ENCODE data around the gene ARG2. TPM values are rescaled to one million over a fixed set of nuclear protein-coding genes. Genes with fewer than 3 reads are reported as not detected.

ARG2 gene
- total and polyA plus RNA-seq, 2 donors (not counting 1 experiment from before 2014, with no cell fraction given): 0.33 to 1.8 TPM

DNA sequence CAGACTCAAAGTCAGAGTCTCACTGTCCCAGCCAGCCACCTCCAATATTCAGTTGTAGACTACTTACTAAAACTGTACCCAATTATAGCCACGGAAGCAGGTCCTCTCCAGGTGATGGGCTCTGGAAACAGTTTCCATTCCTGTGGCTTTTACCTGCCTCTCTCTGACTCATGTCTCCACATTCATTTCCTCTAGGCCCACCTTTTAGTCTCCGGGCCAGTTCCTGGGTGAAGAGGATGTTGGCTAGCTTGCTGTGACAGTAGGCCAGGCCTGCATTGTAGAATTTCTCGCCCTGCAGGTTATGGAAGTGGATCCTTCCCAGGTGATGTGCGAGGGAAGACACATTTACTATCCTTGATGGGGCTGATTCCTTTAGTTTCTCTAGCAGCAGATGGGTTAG, 70.3 kb downstream of the ARG2 start:
- no peak overlapping the region for H2AFZ ChIP-seq (ENCODE audit: insufficient read depth, low read depth, low read length, poor library complexity, severe bottlenecking)
- 100% methylated on average over 1 of the region's 4 CpGs for WGBS (ENCODE audit: insufficient coverage)
- intact Hi-C loops (cut with micrococcal nuclease): loop anchor here (10.0 kb wide), 1 partner anchor 1705 kb away; the partner anchor contains the start of genes ERH and SLC39A9
- peaks cover 6 to 7% of the 10 kb centered on the region in 2 donors for H3K4me1 ChIP-seq (ENCODE audit: control insufficient read depth in 2 of 2, insufficient read depth in 2 of 2, low read length in 2 of 2)
- no peak overlapping the region for H3K4me3 Mint-ChIP-seq
- H3K79me2 ChIP-seq (ENCODE audit: control insufficient read depth, insufficient read depth, low read length): peaks cover 25% of the 10 kb centered on the region
- peaks cover 9% of the 10 kb centered on the region for H3K4me1 Mint-ChIP-seq
- no peaks in the 10 kb centered on the region for H4K20me1 ChIP-seq (ENCODE audit: control insufficient read depth, insufficient read depth, low read length, poor library complexity, severe bottlenecking)
- peaks cover 0 to 54% of the 10 kb centered on the region in 2 experiments for H3K36me3 ChIP-seq (replicated peaks in 1 of 2; ENCODE audit: control extremely low read depth in 1 of 2, control insufficient read depth in 1 of 2, extremely low read depth in 1 of 2, insufficient read depth in 2 of 2, low read length in 1 of 2)
- no peak overlapping the region for H3K27ac ChIP-seq (ENCODE audit: low read length in 2 of 2)
- H3K9ac ChIP-seq (ENCODE audit: low read length): no peak overlapping the region
- ATAC-seq (ENCODE audit: low read depth) (no peak), DNase-seq (no peak)
- TF ChIP-seq, protein P1, sequence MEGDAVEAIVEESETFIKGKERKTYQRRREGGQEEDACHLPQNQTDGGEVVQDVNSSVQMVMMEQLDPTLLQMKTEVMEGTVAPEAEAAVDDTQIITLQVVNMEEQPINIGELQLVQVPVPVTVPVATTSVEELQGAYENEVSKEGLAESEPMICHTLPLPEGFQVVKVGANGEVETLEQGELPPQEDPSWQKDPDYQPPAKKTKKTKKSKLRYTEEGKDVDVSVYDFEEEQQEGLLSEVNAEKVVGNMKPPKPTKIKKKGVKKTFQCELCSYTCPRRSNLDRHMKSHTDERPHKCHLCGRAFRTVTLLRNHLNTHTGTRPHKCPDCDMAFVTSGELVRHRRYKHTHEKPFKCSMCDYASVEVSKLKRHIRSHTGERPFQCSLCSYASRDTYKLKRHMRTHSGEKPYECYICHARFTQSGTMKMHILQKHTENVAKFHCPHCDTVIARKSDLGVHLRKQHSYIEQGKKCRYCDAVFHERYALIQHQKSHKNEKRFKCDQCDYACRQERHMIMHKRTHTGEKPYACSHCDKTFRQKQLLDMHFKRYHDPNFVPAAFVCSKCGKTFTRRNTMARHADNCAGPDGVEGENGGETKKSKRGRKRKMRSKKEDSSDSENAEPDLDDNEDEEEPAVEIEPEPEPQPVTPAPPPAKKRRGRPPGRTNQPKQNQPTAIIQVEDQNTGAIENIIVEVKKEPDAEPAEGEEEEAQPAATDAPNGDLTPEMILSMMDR (IDR thresholded peaks at IDR 0.05): no peak
- no peak for TF ChIP-seq EZH2 (IDR thresholded peaks at IDR 0.05; ENCODE audit: borderline replicate concordance, insufficient read depth, low read depth, low read length, poor library complexity, severe bottlenecking)
- no peak overlapping the region for H3K4me2 ChIP-seq (replicated peaks; ENCODE audit: low read depth, low read length, poor library complexity, severe bottlenecking)
- no peaks in the 10 kb centered on the region for H3K27me3 Mint-ChIP-seq
- H3K9me3 ChIP-seq (ENCODE audit: control extremely low read depth in 1 of 3, control insufficient read depth in 2 of 3, insufficient read depth in 1 of 3, low read length in 2 of 3): no peaks in the 10 kb centered on the region
- no peak overlapping the region for H3K27ac Mint-ChIP-seq
- no peak overlapping the region for H3K4me3 ChIP-seq (ENCODE audit: control extremely low read depth in 1 of 5, extremely low read depth in 1 of 5, insufficient read depth in 1 of 5, low read depth in 2 of 5, low read length in 4 of 5)
- CTCF ChIA-PET: interaction anchor here (0.7 to 1.3 kb wide), 3 partner anchors 12 to 106 kb away, joined by 3 to 4 read pairs (median 3); no protein-coding TSS in a partner anchor
- no peaks in the 10 kb centered on the region for H3K9me3 Mint-ChIP-seq (ENCODE audit: insufficient read depth)
- POLR2A ChIA-PET: interaction anchor here (1.6 kb wide), 1 partner anchor 70 kb away, joined by 3 read pairs; no protein-coding TSS in a partner anchor
- H3K27me3 ChIP-seq (replicated peaks in 1 of 4; ENCODE audit: control extremely low read depth in 1 of 4, control insufficient read depth in 3 of 4, insufficient read depth in 4 of 4, low read length in 3 of 4): no peaks in the 10 kb centered on the region

DNA sequence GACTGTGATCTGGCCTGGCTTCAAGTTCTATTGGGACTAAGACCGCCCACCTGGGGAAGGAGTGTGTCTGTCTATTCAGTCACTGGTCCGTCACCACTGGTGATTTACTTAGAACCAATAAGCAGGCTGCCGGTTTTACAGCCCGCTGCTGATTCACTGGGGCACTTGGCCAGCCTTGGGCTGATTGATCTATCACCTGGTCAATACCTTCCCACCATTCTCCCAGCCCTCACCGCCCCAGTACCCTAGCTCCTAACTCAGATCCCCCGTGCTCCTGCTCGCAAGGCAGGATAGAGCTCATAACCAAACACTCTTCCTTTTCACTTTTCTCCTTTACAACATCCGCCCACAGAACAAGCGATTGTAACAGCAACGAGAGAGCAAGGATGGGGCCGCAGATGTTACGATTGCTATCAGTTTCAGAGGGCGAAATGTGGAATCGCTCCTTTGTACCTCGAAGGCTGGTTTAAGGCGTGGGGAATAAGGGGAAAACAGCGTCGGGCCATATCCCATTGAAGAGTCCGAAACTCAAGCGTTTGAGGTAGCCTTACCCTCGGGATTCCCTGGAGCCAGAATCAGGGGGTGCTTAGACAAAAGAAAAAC, 75.2 kb downstream of the ARG2 start:
- peak overlapping the region; percentile 96 for H3K4me3 Mint-ChIP-seq
- peaks cover 0 to 22% of the 10 kb centered on the region in 2 experiments for H3K36me3 ChIP-seq (replicated peaks in 1 of 2; ENCODE audit: control extremely low read depth in 1 of 2, control insufficient read depth in 1 of 2, extremely low read depth in 1 of 2, insufficient read depth in 2 of 2, low read length in 1 of 2)
- ATAC-seq (ENCODE audit: low read depth): peak; percentile 65
- H3K79me2 ChIP-seq (ENCODE audit: control insufficient read depth, insufficient read depth, low read length): peaks cover 26% of the 10 kb centered on the region
- peak overlapping the region; percentile 62 to 88 for H3K27ac ChIP-seq (ENCODE audit: low read length in 2 of 2)
- ChIA-PET CTCF (interaction anchor here (0.7 to 4.6 kb wide), 9 partner anchors 9 to 710 kb away, joined by 3 to 35 read pairs (median 4); partner anchors contain the start of gene PIGH), POLR2A (interaction anchor here (1.1 kb wide), 1 partner anchor 95 kb away, joined by 4 read pairs; the partner anchor contains the start of gene PIGH)
- H3K9me3 ChIP-seq (ENCODE audit: control extremely low read depth in 1 of 3, control insufficient read depth in 2 of 3, insufficient read depth in 1 of 3, low read length in 2 of 3): no peaks in the 10 kb centered on the region
- WGBS (ENCODE audit: insufficient coverage): 0% methylated on average over 21 of the region's 21 CpGs
- peak overlapping the region; percentile 89 for H3K27ac Mint-ChIP-seq
- no peaks in the 10 kb centered on the region for H4K20me1 ChIP-seq (ENCODE audit: control insufficient read depth, insufficient read depth, low read length, poor library complexity, severe bottlenecking)
- H2AFZ ChIP-seq (ENCODE audit: insufficient read depth, low read depth, low read length, poor library complexity, severe bottlenecking): peak overlapping the region; percentile 94
- H3K9ac ChIP-seq (ENCODE audit: low read length): peak overlapping the region; percentile 85
- peak overlapping the region; percentile 77 to 97 (median 94) for H3K4me3 ChIP-seq (ENCODE audit: control extremely low read depth in 1 of 5, extremely low read depth in 1 of 5, insufficient read depth in 1 of 5, low read depth in 2 of 5, low read length in 4 of 5)
- peaks cover 14% of the 10 kb centered on the region for H3K4me1 Mint-ChIP-seq
- no peaks in the 10 kb centered on the region for H3K27me3 ChIP-seq (replicated peaks in 1 of 4; ENCODE audit: control extremely low read depth in 1 of 4, control insufficient read depth in 3 of 4, insufficient read depth in 4 of 4, low read length in 3 of 4)
- no peaks in the 10 kb centered on the region for H3K9me3 Mint-ChIP-seq (ENCODE audit: insufficient read depth)
- TF ChIP-seq, protein P1 (IDR thresholded peaks at IDR 0.05): no peak
- H3K4me2 ChIP-seq (replicated peaks; ENCODE audit: low read depth, low read length, poor library complexity, severe bottlenecking): peak overlapping the region; percentile 92
- intact Hi-C loops (cut with micrococcal nuclease): loop anchor here (1.0 to 10.0 kb wide), 10 partner anchors 9 to 1922 kb away; partner anchors contain the start of genes ARG2, EIF2S1, ERH and GPHN
- peaks cover 6 to 13% of the 10 kb centered on the region in 2 donors for H3K4me1 ChIP-seq (ENCODE audit: control insufficient read depth in 2 of 2, insufficient read depth in 2 of 2, low read length in 2 of 2)
- peak; percentile 68 for DNase-seq
- no peaks in the 10 kb centered on the region for H3K27me3 Mint-ChIP-seq

All from B cell (primary cell).